Neutrophil (primary cell): Measurements from ENCODE around the gene SAMD8.
"Not testable (repeated sequence)": the region's sequence is repeated elsewhere in the genome, so short reads cannot be mapped to it uniquely, and the experiment has no call there.

ENCODE experiments used
- H3K27ac ChIP-seq: fragments of 200-600 bp; sonication (generic); 2 replicates; pipeline ENCODE4 v1.5.1; 2016; ENCODE audit warnings: mild to moderate bottlenecking, moderate library complexity
- H3K27me3 ChIP-seq: fragments of 200-600 bp; sonication (generic); 2 replicates; pipeline ENCODE4 v1.6.0; 2016; ENCODE audit warnings: mild to moderate bottlenecking
- H3K36me3 ChIP-seq: fragments of 200-600 bp; sonication (generic); 2 replicates; pipeline ENCODE4 v1.5.1; 2017
- H3K4me1 ChIP-seq, 2 experiments: fragments of 200-600 bp in 1 of 2; sonication (generic) in 1 of 2; 1 replicate in 1 of 2; 2 replicates in 1 of 2; pipeline versions ENCODE4 v1.5.1 to v1.6.1; 2013 to 2016; ENCODE audit warnings: low read depth in 1 of 2, low read length in 1 of 2, mild to moderate bottlenecking in 1 of 2, moderate library complexity in 1 of 2; ENCODE audit not compliant: control insufficient read depth in 1 of 2, insufficient read depth in 1 of 2
- H3K4me3 ChIP-seq, 2 experiments: fragments of 200-600 bp in 1 of 2; sonication (generic) in 1 of 2; 1 replicate in 1 of 2; 2 replicates in 1 of 2; pipeline ENCODE4 v1.5.1; 2013 to 2016; ENCODE audit warnings: low read depth in 1 of 2, low read length in 1 of 2, mild to moderate bottlenecking in 1 of 2, moderate library complexity in 1 of 2
- H3K9me3 ChIP-seq: fragments of 200-600 bp; sonication (generic); 2 replicates; pipeline ENCODE4 v1.5.1; 2016
- CTCF ChIP-seq: fragments of 200-600 bp; sonication (generic); IDR thresholded peaks from 2 replicates; pipeline ENCODE4 v1.5.1; 2016; ENCODE audit warnings: antibody characterized with exemption

Gene SAMD8

GRCh38 chr10:75203724-75204123, 92.3 kb downstream of the SAMD8 start:
- Histone ChIP-seq H3K27ac (no peak overlapping the region), H3K4me3 (no peak overlapping the region), H3K4me1 (no peaks in the 10 kb centered on the region), H3K27me3 (no peaks in the 10 kb centered on the region), H3K9me3 (no peaks in the 10 kb centered on the region), H3K36me3 (no peaks in the 10 kb centered on the region)
- TF ChIP-seq CTCF = no peak

GRCh38 chr10:75205908-75206307, 94.5 kb downstream of the SAMD8 start:
- no peak overlapping the region for H3K27ac ChIP-seq
- peaks cover 9 to 10% of the 10 kb centered on the region in 2 experiments for H3K4me1 ChIP-seq
- H3K36me3 ChIP-seq = no peaks in the 10 kb centered on the region
- H3K9me3 ChIP-seq = no peaks in the 10 kb centered on the region
- no peak for TF ChIP-seq CTCF
- H3K4me3 ChIP-seq = no peak overlapping the region
- H3K27me3 ChIP-seq = no peaks in the 10 kb centered on the region

- not testable (repeated sequence) for H3K27me3 ChIP-seq, H3K9me3 ChIP-seq, H3K36me3 ChIP-seq, H3K27ac ChIP-seq, H3K4me3 ChIP-seq
- H3K4me1 ChIP-seq = peaks cover 15 to 16% of the 10 kb centered on the region in 2 experiments
Measured at GRCh38 chr10:75206638-75207037, 95.2 kb downstream of the SAMD8 start.

GRCh38 chr10:75207079-75207856, 95.8 kb downstream of the SAMD8 start:
- H3K27ac ChIP-seq = no peak overlapping the region
- H3K9me3 ChIP-seq = no peaks in the 10 kb centered on the region
- no peaks in the 10 kb centered on the region for H3K27me3 ChIP-seq
- no peaks in the 10 kb centered on the region for H3K36me3 ChIP-seq
- no peak overlapping the region for H3K4me3 ChIP-seq
- peaks cover 20 to 23% of the 10 kb centered on the region in 2 experiments for H3K4me1 ChIP-seq
- no peak for TF ChIP-seq CTCF

GRCh38 chr10:75207857-75208144, 96.3 kb downstream of the SAMD8 start:
- Histone ChIP-seq H3K27ac (no peak overlapping the region), H3K4me1 (peaks cover 20 to 23% of the 10 kb centered on the region in 2 experiments), H3K9me3 (no peaks in the 10 kb centered on the region), H3K36me3 (peaks cover 2% of the 10 kb centered on the region), H3K27me3 (no peaks in the 10 kb centered on the region), H3K4me3 (no peak overlapping the region)
- no peak for TF ChIP-seq CTCF

- Histone ChIP-seq H3K27ac (no peak overlapping the region), H3K4me1 (peaks cover 20 to 23% of the 10 kb centered on the region in 2 experiments), H3K36me3 (peaks cover 6% of the 10 kb centered on the region), H3K4me3 (no peak overlapping the region), H3K9me3 (no peaks in the 10 kb centered on the region), H3K27me3 (no peaks in the 10 kb centered on the region)
- TF ChIP-seq CTCF = no peak
Measured at GRCh38 chr10:75208181-75208580, 96.7 kb downstream of the SAMD8 start.
